ENCODE measurements around the gene DDX21.
"Not testable (repeated sequence)": the region's sequence is repeated elsewhere in the genome, so short reads cannot be mapped to it uniquely, and the experiment has no call there.

DDX21 gene

GRCh38 chr10:68955832-68956532, at the start of gene DDX21:
Gene DDX21 (plus strand): TSS chr10:68956170. CDS start chr10:68956226, 56 bp downstream.
- peak; percentile 91 for DNase-seq

GRCh38 chr10:68924593-68924992, 31.4 kb upstream of the DDX21 start:
- DNase-seq: no peak

GRCh38 chr10:68925489-68925888, 30.5 kb upstream of the DDX21 start:
- DNase-seq: no peak

- not testable (repeated sequence) for DNase-seq
These were observed 26.8 kb upstream of the DDX21 start for GRCh38 chr10:68929157-68929556.

- DNase-seq: not testable (repeated sequence)
These were observed 26.1 kb upstream of the DDX21 start for GRCh38 chr10:68929888-68930287.

- not testable (repeated sequence) for DNase-seq
These were observed 23.1 kb upstream of the DDX21 start for GRCh38 chr10:68932860-68933259.

- no peak for DNase-seq
These were observed 21.0 kb upstream of the DDX21 start for GRCh38 chr10:68934994-68935393.

GRCh38 chr10:68938117-68938516, 17.9 kb upstream of the DDX21 start:
- DNase-seq: no peak

- no peak for DNase-seq
These were observed 17.1 kb upstream of the DDX21 start for GRCh38 chr10:68938884-68939283.

- DNase-seq: not testable (repeated sequence)
These were observed 15.1 kb upstream of the DDX21 start for GRCh38 chr10:68940917-68941316.

GRCh38 chr10:68950598-68950997, 5.4 kb upstream of the DDX21 start:
- no peak for DNase-seq

- no peak for DNase-seq
These were observed 1.1 kb upstream of the DDX21 start for GRCh38 chr10:68954904-68955303.

GRCh38 chr10:68955355-68955831, 577 bp upstream of the DDX21 start:
- DNase-seq: no peak

- no peak for DNase-seq
These were observed 1.3 kb downstream of the DDX21 start for GRCh38 chr10:68957284-68957615.

GRCh38 chr10:68957654-68958053, 1.7 kb downstream of the DDX21 start:
- DNase-seq: no peak

GRCh38 chr10:68959695-68960527, 3.9 kb downstream of the DDX21 start:
- no peak for DNase-seq

GRCh38 chr10:68963151-68963550, 7.2 kb downstream of the DDX21 start:
- DNase-seq: no peak

- no peak for DNase-seq
These were observed 18.0 kb downstream of the DDX21 start for GRCh38 chr10:68973975-68974374.

- DNase-seq: not testable (repeated sequence)
These were observed 20.0 kb downstream of the DDX21 start for GRCh38 chr10:68975936-68976473.

GRCh38 chr10:68979738-68980137, 23.8 kb downstream of the DDX21 start:
- DNase-seq: not testable (repeated sequence)

GRCh38 chr10:68981074-68981473, 25.1 kb downstream of the DDX21 start:
- DNase-seq: no peak

GRCh38 chr10:68982389-68982788, 26.4 kb downstream of the DDX21 start:
- DNase-seq: no peak

GRCh38 chr10:68987611-68988010, 31.6 kb downstream of the DDX21 start:
- DNase-seq: no peak
